CD4-positive, alpha-beta T cell treated with Interleukin-17A for 4 hours (primary cell): ENCODE data around the gene USP25.

ENCODE experiments used
- DNase-seq: peaks from one replicate; pipeline ENCODE4 v3.0.0-alpha.2; 2020; ENCODE audit warnings: mixed read lengths

Gene USP25

GRCh38 chr21:15870819-15871218, 141.0 kb downstream of the USP25 start:
- DNase-seq = no peak

DNA sequence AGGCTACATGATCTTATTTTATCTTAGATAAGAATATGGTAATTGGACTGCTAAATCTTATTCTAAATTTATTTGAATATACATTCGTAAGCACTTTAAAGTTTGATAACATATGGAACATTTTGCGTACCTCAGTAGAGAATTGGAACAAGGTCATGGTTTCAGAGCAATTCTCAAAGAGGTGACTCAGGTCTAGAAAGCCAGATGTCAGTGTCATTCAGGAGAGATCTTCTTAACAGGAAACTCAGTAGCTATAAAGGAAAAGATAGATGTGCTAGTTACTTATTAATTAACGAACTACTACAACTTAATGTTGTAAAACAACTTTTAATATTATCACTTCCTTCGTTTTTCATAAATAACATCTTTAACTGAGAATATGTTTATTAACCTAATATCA, 142.5 kb downstream of the USP25 start:
- no peak for DNase-seq

DNA sequence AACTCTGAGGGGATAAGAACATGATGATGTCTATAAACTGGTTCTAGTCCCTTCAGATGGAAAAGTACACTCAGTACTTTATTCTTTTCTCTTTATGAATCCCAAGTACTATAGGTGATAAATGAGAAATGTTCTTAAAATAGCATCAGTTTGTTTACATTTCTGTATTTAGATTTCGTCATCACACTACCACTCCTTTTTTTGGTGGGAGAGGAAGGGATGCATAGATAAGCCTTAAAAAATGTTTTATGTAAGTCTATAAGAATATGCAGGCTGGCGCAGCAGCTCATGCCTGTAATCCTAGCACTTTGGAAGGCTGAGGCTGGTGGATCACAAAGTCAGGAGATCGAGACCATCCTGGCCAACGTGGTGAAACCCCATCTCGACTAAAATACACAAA, 144.8 kb downstream of the USP25 start:
- no peak for DNase-seq

GRCh38 chr21:15875286-15875685, 145.5 kb downstream of the USP25 start:
- no peak for DNase-seq

DNA sequence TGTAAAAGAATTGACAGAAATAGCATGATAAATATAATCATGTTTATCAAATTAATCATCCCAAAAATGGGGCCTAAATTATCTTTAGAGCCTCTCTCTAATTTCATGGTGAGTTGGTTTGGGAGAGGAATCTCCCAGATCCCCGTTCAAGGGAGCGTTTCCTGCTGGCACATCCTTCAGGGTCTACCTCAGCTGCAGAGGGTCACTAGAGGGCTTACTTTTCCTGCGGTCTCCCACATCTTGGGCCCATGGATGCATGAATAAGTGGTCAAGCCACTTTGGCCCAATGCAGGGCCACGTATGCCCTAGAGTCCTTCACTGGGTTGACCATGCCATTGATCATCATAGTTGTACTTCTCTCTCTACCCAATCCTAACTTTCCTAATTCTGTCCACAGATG, 164.1 kb downstream of the USP25 start:
- no peak for DNase-seq

GRCh38 chr21:15894596-15894995, 164.8 kb downstream of the USP25 start:
- DNase-seq = no peak

DNA sequence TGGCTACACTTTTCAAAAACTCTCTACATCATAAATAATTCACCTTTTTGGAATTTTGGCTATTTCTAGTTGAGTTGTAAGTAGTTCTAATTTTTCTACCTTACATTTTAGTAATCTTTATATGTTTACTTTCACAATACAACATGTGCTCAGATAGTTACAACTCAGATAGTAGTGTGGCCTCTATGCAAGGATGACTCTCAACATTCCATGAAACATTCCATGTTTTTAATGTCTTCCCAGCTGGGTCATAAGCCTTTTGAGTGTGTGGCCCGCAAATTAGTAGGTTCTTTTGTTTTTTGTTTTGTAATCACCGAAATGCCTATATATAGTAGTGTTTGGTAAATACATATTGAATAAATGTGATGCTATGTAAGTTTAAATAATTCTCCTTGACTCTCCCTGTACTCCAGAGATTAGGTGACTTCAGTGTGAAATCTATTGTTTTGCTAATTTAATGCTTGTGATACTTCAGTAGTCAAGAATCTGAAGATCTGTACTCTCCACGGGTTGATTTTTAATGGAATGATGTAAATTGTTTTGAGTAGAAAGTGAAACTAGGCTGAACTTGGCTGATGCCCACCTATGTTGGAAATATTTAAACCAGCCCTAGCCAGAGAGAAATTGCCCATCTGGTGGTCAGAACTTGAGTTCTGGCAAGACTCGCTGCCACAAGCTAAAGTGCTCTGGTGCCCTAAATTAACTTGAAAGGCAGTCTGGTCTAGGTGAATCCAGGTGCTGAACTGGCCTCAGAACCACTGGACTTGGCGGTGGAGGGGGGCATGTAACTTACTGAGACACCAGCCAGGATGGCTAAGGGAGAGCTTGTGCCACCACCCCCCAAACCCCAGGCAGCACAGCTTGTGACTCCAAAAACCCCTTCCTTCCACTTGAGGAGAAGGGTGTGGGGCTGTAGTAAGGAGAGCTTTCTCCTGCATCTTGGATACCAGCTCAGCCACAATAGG, 165.6 kb downstream of the USP25 start:
- no peak for DNase-seq

DNA sequence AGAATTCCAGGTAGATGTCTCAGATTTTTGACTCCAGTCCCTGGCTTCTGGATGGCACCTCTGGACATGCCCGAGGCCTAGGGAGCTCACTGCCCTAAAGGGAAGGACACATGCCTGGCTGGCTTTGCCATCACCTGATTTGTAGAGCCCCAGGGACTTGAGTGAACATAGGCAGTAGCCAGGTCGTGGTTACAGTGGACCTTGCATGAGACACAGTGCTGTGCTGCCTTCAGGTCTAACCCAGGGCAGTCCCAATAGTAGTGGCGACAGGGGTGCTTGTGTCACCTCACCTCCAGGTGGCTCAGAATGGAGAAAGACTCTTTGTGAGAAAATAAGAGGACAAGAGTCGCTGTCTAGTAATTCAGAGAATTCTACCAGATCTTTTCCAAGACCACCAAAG, 166.7 kb downstream of the USP25 start:
- DNase-seq = no peak

- DNase-seq = no peak
Measured at GRCh38 chr21:15904389-15904788, 174.6 kb downstream of the USP25 start.

GRCh38 chr21:15908187-15908586, 178.4 kb downstream of the USP25 start:
- DNase-seq = no peak

DNA sequence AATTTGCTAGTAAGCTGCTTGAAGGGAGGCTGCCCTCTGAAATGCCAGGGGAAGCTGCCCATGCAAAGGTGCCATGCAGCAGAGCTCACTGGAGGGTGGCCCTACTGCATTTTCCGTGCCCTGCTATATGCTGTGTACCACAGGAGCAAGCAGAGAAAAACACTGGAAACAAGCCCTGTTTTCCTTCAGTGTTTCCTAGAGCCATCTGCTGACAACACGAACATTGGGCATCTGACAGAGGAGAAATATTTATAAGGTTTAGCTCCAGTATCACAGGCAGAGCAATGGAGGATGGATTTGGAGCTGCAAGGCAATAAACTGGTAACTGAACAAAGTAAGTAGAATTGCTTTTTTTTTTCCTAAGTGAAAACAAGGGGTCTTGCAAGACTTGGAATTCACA, 198.4 kb downstream of the USP25 start:
- DNase-seq = no peak

DNA sequence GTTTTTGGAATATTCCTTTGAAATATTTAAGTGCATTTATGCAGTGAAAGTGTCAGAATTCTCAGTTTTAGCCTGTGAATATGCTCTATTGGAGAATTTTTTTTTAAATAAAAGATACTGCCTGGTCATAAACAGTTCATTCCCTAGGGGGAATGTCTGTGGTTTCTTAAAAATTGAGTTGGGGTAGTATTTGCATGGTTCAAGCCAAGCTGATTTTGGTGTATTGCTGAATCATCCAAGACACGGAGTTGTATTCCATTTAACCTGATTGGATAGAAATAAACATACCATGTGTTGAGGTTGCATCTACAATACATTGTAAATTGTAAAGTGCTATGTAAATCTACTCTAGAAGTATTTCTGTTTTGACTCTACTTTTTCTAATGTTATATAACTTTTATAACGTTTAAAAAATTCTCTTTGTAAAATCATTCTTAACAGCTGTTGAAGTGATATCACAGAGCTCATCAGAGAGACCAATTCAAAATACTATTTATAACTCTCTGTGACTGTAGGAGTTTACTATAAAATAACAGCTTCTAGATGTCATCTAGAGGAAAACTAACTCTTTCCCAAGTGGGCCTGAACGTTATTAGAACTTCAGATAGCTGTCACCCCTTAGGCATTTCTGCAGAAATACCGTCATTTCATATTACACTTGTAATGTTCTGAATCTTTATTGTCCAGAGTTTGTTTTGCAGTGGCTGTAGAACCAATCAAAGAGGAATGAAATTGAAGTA, 199.1 kb downstream of the USP25 start:
- DNase-seq = no peak

DNA sequence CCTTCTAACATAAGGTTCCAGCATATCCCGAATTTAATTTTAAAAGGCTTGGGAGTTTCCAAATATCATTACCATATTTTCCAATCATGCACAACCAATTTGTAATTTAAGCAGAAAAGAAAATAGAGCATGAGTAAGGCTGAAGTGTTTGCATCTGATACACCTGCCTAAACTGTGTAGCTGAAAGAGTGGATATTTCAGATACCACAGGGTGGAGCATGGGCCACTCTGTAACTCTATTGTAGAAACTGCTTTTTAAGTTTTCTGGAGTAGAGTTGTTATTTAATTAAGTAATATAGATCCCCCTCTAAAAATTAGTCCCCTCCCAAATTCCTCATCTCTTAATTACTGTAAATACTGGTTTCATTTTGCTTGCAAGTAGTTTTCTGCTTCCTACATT, 199.8 kb downstream of the USP25 start:
- no peak for DNase-seq
